Measurements from ENCODE around the gene SLC11A2. TPM values are rescaled to one million over a fixed set of nuclear protein-coding genes. Genes with fewer than 3 reads are reported as not detected.

Gene SLC11A2
- total and polyA plus RNA-seq, 2 of the 8 experiments (the other 6 are each of a cell fraction or from before 2014, with no cell fraction given) = 55.0 to 61.5 TPM

DNA sequence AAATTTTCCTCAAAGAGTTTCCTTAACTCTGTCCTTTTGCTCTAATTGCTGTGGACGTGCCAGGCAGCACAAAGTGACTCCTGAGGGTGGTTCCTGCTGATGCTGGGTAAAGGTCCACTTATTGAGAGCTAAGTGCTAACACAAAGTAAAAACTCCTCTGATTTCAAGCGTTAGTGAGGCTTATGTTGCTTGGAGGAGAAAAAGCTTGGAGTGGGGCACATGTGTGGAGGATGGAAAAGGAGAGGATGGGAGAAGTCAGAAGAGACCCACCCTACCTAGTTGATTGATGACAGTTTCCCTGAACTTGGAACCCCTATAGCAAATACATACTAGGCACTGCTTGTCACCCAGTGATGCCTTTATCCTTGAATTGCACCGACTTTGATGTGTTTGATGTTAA, 10.1 kb upstream of the SLC11A2 start:
- ChIA-PET POLR2A (ENCODE audit: partially characterized antibody) (interaction anchor here (2.0 kb wide), 1 partner anchor 10 kb away, joined by 7 read pairs; the partner anchor contains the start of gene SLC11A2), CTCF (ENCODE audit: partially characterized antibody) (interaction anchor here (0.8 to 1.4 kb wide), 6 partner anchors 8 to 315 kb away, joined by 3 to 7 read pairs (median 4); no protein-coding TSS in a partner anchor)
- Histone ChIP-seq H3K9ac (replicated peaks in 1 of 4; ENCODE audit: extremely low read depth in 1 of 4, low read depth in 3 of 4, low read length in 3 of 4) (no peak overlapping the region), H2BK5ac (ENCODE audit: low read depth, low read length) (no peak overlapping the region), H3K4me1 (replicated peaks in 1 of 4; ENCODE audit: control insufficient read depth in 3 of 4, insufficient read depth in 4 of 4, low read length in 3 of 4) (no peaks in the 10 kb centered on the region), H3K79me1 (ENCODE audit: low read depth, low read length) (no peaks in the 10 kb centered on the region), H3K4me2 (ENCODE audit: insufficient read depth in 1 of 2, low read depth in 2 of 2, low read length in 2 of 2) (no peak overlapping the region), H3K14ac (ENCODE audit: insufficient read length) (no peak overlapping the region), H3K9me3 (ENCODE audit: insufficient read depth in 2 of 2, low read depth in 1 of 2, low read length in 1 of 2) (no peaks in the 10 kb centered on the region), H4K5ac (ENCODE audit: insufficient read length, low read depth, low read length) (no peak overlapping the region), H4K91ac (replicated peaks; ENCODE audit: insufficient read length, low read length) (no peak overlapping the region), H3K23ac (ENCODE audit: insufficient read length) (no peak overlapping the region), H3K4ac (replicated peaks; ENCODE audit: insufficient read length, low read depth, low read length) (no peak overlapping the region), H3K23me2 (ENCODE audit: low read depth, low read length) (no peaks in the 10 kb centered on the region; the same call in 1 of the 2 replicates), H2BK120ac (replicated peaks; ENCODE audit: low read depth, low read length) (no peak overlapping the region), H3K18ac (ENCODE audit: extremely low read depth, low read length) (no peak overlapping the region), H2BK20ac (ENCODE audit: low read length) (no peak overlapping the region), H3K27ac (ENCODE audit: low read depth, low read length) (no peak overlapping the region), H2BK15ac (ENCODE audit: low read length) (no peak overlapping the region), H3K56ac (replicated peaks; ENCODE audit: insufficient read length, low read depth, low read length) (no peak overlapping the region), H2AFZ (ENCODE audit: low read length) (no peak overlapping the region), H2BK12ac (ENCODE audit: low read depth, low read length) (no peak overlapping the region), H4K8ac (ENCODE audit: extremely low read depth, insufficient read depth, low read length) (no peak overlapping the region), H3K27me3 (replicated peaks in 1 of 4; ENCODE audit: control insufficient read depth in 3 of 4, extremely low read depth in 1 of 4, insufficient read depth in 3 of 4, low read length in 3 of 4) (no peaks in the 10 kb centered on the region), H2AK5ac (ENCODE audit: low read depth, low read length) (no peak overlapping the region), H3K79me2 (ENCODE audit: control insufficient read depth in 1 of 2, insufficient read depth in 2 of 2, low read length in 2 of 2) (no peaks in the 10 kb centered on the region), H3K4me3 (ENCODE audit: extremely low read depth in 1 of 4, insufficient read depth in 2 of 4, low read depth in 3 of 4, low read length in 4 of 4) (no peak overlapping the region), H3K36me3 (ENCODE audit: control insufficient read depth in 2 of 4, insufficient read depth in 4 of 4, low read length in 3 of 4) (no peaks in the 10 kb centered on the region), H4K20me1 (replicated peaks in 1 of 2; ENCODE audit: control insufficient read depth in 1 of 2, insufficient read depth in 2 of 2, low read length in 2 of 2) (no peaks in the 10 kb centered on the region)
- 76% methylated on average over 3 of the region's 3 CpGs; no CpG with 5 or more reads in 1 of the 2 experiments for WGBS, 2 experiments (ENCODE audit: extremely low coverage in 1 of 2, insufficient coverage in 1 of 2, insufficient read length in 1 of 2, insufficient replicate concordance in 2 of 2, low coverage in 1 of 2, low lambda C conversion rate in 2 of 2, missing lambda C conversion rate in 1 of 2)
- DNase-seq (ENCODE audit: low read depth in 1 of 2, low spot score in 2 of 2) (no peak), FAIRE-seq (no peak)
- no peak for TF ChIP-seq SRF (IDR thresholded peaks at IDR 0.05; ENCODE audit: low read depth, low read length)
- no peak for TF ChIP-seq HDAC2 (IDR thresholded peaks at IDR 0.05; ENCODE audit: borderline replicate concordance in 1 of 2, low read depth in 2 of 2, low read length in 2 of 2)
- no peak for TF ChIP-seq SP4 (IDR thresholded peaks at IDR 0.05; ENCODE audit: low read length)
- no peak for TF ChIP-seq CEBPB (IDR thresholded peaks at IDR 0.05; ENCODE audit: low read depth, low read length)
- TF ChIP-seq SIN3A (conservative IDR thresholded peaks at IDR 0.05 in 1 of 2, IDR thresholded peaks at IDR 0.05 in 1 of 2; ENCODE audit: low read depth in 1 of 2, low read length in 2 of 2) = no peak
- TF ChIP-seq SAP30 (IDR thresholded peaks at IDR 0.05; ENCODE audit: insufficient read depth, insufficient replicate concordance, low read length) = no peak
- TF ChIP-seq HDAC6 (IDR thresholded peaks at IDR 0.05; ENCODE audit: low read depth, low read length) = no peak
- no peak for TF ChIP-seq TEAD4 (IDR thresholded peaks at IDR 0.05; ENCODE audit: low read depth, low read length)
- TF ChIP-seq YY1 (IDR thresholded peaks at IDR 0.05; ENCODE audit: low read depth, low read length) = no peak
- TF ChIP-seq POLR2AphosphoS5 (IDR thresholded peaks at IDR 0.05; ENCODE audit: low read depth, low read length) = no peak
- TF ChIP-seq RBBP5 (IDR thresholded peaks at IDR 0.05; ENCODE audit: borderline replicate concordance, low read depth, low read length) = no peak
- no peak for TF ChIP-seq POLR2A (IDR thresholded peaks at IDR 0.05; ENCODE audit: control extremely low read depth in 1 of 2, low read depth in 2 of 2, low read length in 2 of 2)
- TF ChIP-seq TCF12 (IDR thresholded peaks at IDR 0.05; ENCODE audit: low read depth, low read length) = no peak
- no peak for TF ChIP-seq SP2 (IDR thresholded peaks at IDR 0.05; ENCODE audit: low read length)
- no peak for TF ChIP-seq RXRA (IDR thresholded peaks at IDR 0.05; ENCODE audit: insufficient read depth, low read depth, low read length)
- TF ChIP-seq GTF2F1 (IDR thresholded peaks at IDR 0.05; ENCODE audit: borderline replicate concordance, low read depth, low read length) = no peak

Measured in H1 (cell line).